Stimulated activated effector memory CD8-positive, alpha-beta T cell treated with anti-CD3 and anti-CD28 coated beads, Interleukin-12 subunit alpha, Interleukin-12 subunit beta, amount 100 ng/mL, for 72 hours (primary cell): Measurements from ENCODE around the gene MLH3.
A peak's percentile ranks its signal among the peaks of the same experiment; 100 is the strongest.

Experiments used
- ATAC-seq: fragments of 150-1000 bp; cut with Tn5 transposase; 2 replicates; pipeline ENCODE4 v1.10.0; 2021
- DNase-seq, 2 donors: peaks; one replicate each; pipeline ENCODE4 v3.0.0; 2021 to 2022; ENCODE audit warnings: low spot score in 2 of 2
- H3K27ac Mint-ChIP-seq: one replicate; pipeline ENCODE4 v1.8.0; 2022; ENCODE audit warnings: mild to moderate bottlenecking, mixed read lengths
- H3K36me3 Mint-ChIP-seq: one replicate; pipeline ENCODE4 v1.8.0; 2022; ENCODE audit warnings: mild to moderate bottlenecking, mixed read lengths
- H3K4me1 Mint-ChIP-seq: one replicate; pipeline ENCODE4 v1.8.0; 2022; ENCODE audit warnings: mixed read lengths
- H3K4me3 Mint-ChIP-seq: one replicate; pipeline ENCODE4 v1.8.0; 2022; ENCODE audit warnings: mild to moderate bottlenecking, mixed read lengths
- H3K9me3 Mint-ChIP-seq: one replicate; pipeline ENCODE4 v1.8.0; 2022; ENCODE audit warnings: mixed read lengths

Gene MLH3

GRCh38 chr14:74977901-74978385 lies 73.3 kb downstream of the MLH3 start:
- Mint-ChIP-seq H3K4me1 (no peaks in the 10 kb centered on the region), H3K4me3 (no peak overlapping the region), H3K36me3 (no peaks in the 10 kb centered on the region), H3K27ac (no peak overlapping the region), H3K9me3 (no peaks in the 10 kb centered on the region)
- ATAC-seq (no peak), DNase-seq (no peak)

- Mint-ChIP-seq H3K36me3 (no peaks in the 10 kb centered on the region), H3K27ac (no peak overlapping the region), H3K4me3 (no peak overlapping the region), H3K4me1 (no peaks in the 10 kb centered on the region), H3K9me3 (no peaks in the 10 kb centered on the region)
- no peak for DNase-seq
- ATAC-seq = no peak
These were observed 73.9 kb downstream of the MLH3 start for GRCh38 chr14:74977164-74977900.

- no peak for DNase-seq
- H3K4me1 Mint-ChIP-seq = no peaks in the 10 kb centered on the region
- H3K4me3 Mint-ChIP-seq = no peak overlapping the region
- H3K36me3 Mint-ChIP-seq = no peaks in the 10 kb centered on the region
- H3K27ac Mint-ChIP-seq = no peak overlapping the region
- no peaks in the 10 kb centered on the region for H3K9me3 Mint-ChIP-seq
- no peak for ATAC-seq
These were observed 74.8 kb downstream of the MLH3 start for GRCh38 chr14:74976264-74977113.

GRCh38 chr14:74975059-74975810 lies 76.0 kb downstream of the MLH3 start:
- no peaks in the 10 kb centered on the region for H3K4me1 Mint-ChIP-seq
- H3K4me3 Mint-ChIP-seq = no peak overlapping the region
- ATAC-seq (no peak), DNase-seq (no peak)
- H3K36me3 Mint-ChIP-seq = no peaks in the 10 kb centered on the region
- H3K9me3 Mint-ChIP-seq = no peaks in the 10 kb centered on the region
- H3K27ac Mint-ChIP-seq = no peak overlapping the region

GRCh38 chr14:74974364-74975058 lies 76.8 kb downstream of the MLH3 start:
- H3K9me3 Mint-ChIP-seq = no peaks in the 10 kb centered on the region
- ATAC-seq (no peak), DNase-seq (no peak)
- H3K4me3 Mint-ChIP-seq = no peak overlapping the region
- no peaks in the 10 kb centered on the region for H3K36me3 Mint-ChIP-seq
- peak overlapping the region; percentile 1 for H3K27ac Mint-ChIP-seq
- H3K4me1 Mint-ChIP-seq = no peaks in the 10 kb centered on the region

- peak overlapping the region; percentile 1 for H3K27ac Mint-ChIP-seq
- no peaks in the 10 kb centered on the region for H3K9me3 Mint-ChIP-seq
- H3K36me3 Mint-ChIP-seq = no peaks in the 10 kb centered on the region
- no peaks in the 10 kb centered on the region for H3K4me1 Mint-ChIP-seq
- no peak overlapping the region for H3K4me3 Mint-ChIP-seq
- ATAC-seq (no peak), DNase-seq (no peak)
These were observed 77.3 kb downstream of the MLH3 start for GRCh38 chr14:74973905-74974363.

GRCh38 chr14:74973003-74973653 lies 78.1 kb downstream of the MLH3 start:
- DNase-seq = peak in 1 of 2 donors; percentile 58
- Mint-ChIP-seq H3K4me3 (no peak overlapping the region), H3K4me1 (no peaks in the 10 kb centered on the region), H3K36me3 (no peaks in the 10 kb centered on the region), H3K9me3 (no peaks in the 10 kb centered on the region), H3K27ac (peak overlapping the region; percentile 1)
- peak; percentile 84 for ATAC-seq

GRCh38 chr14:74968811-74969210 lies 82.5 kb downstream of the MLH3 start:
- H3K9me3 Mint-ChIP-seq = no peaks in the 10 kb centered on the region
- H3K4me3 Mint-ChIP-seq = no peak overlapping the region

GRCh38 chr14:74965486-74966153 lies 85.6 kb downstream of the MLH3 start:
- H3K27ac Mint-ChIP-seq = no peak overlapping the region
- no peak for DNase-seq
- peaks cover 19% of the 10 kb centered on the region for H3K4me1 Mint-ChIP-seq
- H3K4me3 Mint-ChIP-seq = no peak overlapping the region
- no peak for ATAC-seq
- no peaks in the 10 kb centered on the region for H3K9me3 Mint-ChIP-seq
- no peaks in the 10 kb centered on the region for H3K36me3 Mint-ChIP-seq

More at GRCh38 chr14:74968811-74969210, 82.5 kb downstream of the MLH3 start:
- Mint-ChIP-seq H3K27ac (no peak overlapping the region), H3K4me1 (peaks cover 6% of the 10 kb centered on the region), H3K36me3 (no peaks in the 10 kb centered on the region)
- no peak for ATAC-seq
- DNase-seq = no peak

- DNase-seq = no peak
- no peak for ATAC-seq
- Mint-ChIP-seq H3K27ac (no peak overlapping the region), H3K36me3 (no peaks in the 10 kb centered on the region), H3K4me1 (peaks cover 19% of the 10 kb centered on the region), H3K9me3 (no peaks in the 10 kb centered on the region), H3K4me3 (no peak overlapping the region)
These were observed 86.3 kb downstream of the MLH3 start for GRCh38 chr14:74964787-74965485.
